HCT116 (cell line): ENCODE results near the gene ATG14. TPM values are rescaled to one million over a fixed set of nuclear protein-coding genes. Genes with fewer than 3 reads are reported as not detected.

ENCODE experiments used
- total RNA-seq: library from RNA; stranded (reverse); gene quantifications from one replicate; pipeline ENCODE4 v1.2.1, GENCODE V29; 2021; ENCODE audit not compliant: unreplicated experiment

The ATG14 gene
- total RNA-seq, 1 experiment from 2014 or later = 9.9 TPM

Other genes with a start within 250 kb of the ATG14 start
- 72.8 TPM for gene DLGAP5, start 220.2 kb downstream of the ATG14 start, total RNA-seq
- gene FBXO34, start 140.4 kb downstream of the ATG14 start, total RNA-seq = 26.9 TPM
- not detected for gene TBPL2, start 28.8 kb upstream of the ATG14 start, total RNA-seq
- 105 TPM for gene KTN1, start 168.4 kb upstream of the ATG14 start, total RNA-seq